Spleen (tissue), 11 donors: ENCODE measurements around the gene R3HDML. TPM values are rescaled to one million over a fixed set of nuclear protein-coding genes. Genes with fewer than 3 reads are reported as not detected.
"Not testable (repeated sequence)": the region's sequence is repeated elsewhere in the genome, so short reads cannot be mapped to it uniquely, and the experiment has no call there.

Source experiments
- DNase-seq: peaks from one replicate; pipeline ENCODE4 v3.0.0-alpha.2; 2020
- H3K27ac ChIP-seq, 8 donors: fragments of 200-600 bp; sonication (generic) in 7 of 8; 1 replicate in 4 of 8; 2 replicates in 4 of 8; pipeline versions ENCODE4 v1.5.0 to v1.8.0; 2016 to 2021; ENCODE audit warnings: inconsistent platforms in 4 of 8, mild to moderate bottlenecking in 4 of 8, moderate library complexity in 1 of 8
- H3K27me3 ChIP-seq, 7 donors: fragments of 200-600 bp; sonication (generic) in 6 of 7; replicated peaks in 1 of 7; 1 replicate in 4 of 7; 2 replicates in 3 of 7; pipeline versions ENCODE4 v1.5.0 to v1.8.0; 2016 to 2021; ENCODE audit warnings: inconsistent platforms in 3 of 7, mild to moderate bottlenecking in 1 of 7
- H3K36me3 ChIP-seq, 6 donors: fragments of 200-600 bp; sonication (generic) in 5 of 6; 1 replicate in 4 of 6; 2 replicates in 2 of 6; pipeline versions ENCODE4 v1.5.0 to v1.8.0; 2016 to 2021; ENCODE audit warnings: inconsistent platforms in 2 of 6
- H3K4me1 ChIP-seq, 6 donors: fragments of 200-600 bp; sonication (generic) in 5 of 6; 1 replicate in 3 of 6; 2 replicates in 3 of 6; pipeline versions ENCODE4 v1.5.0 to v1.8.0; 2016 to 2021; ENCODE audit warnings: inconsistent platforms in 3 of 6
- H3K4me3 ChIP-seq, 8 donors: fragments of 200-600 bp; sonication (generic) in 7 of 8; 1 replicate in 4 of 8; 2 replicates in 4 of 8; pipeline versions ENCODE4 v1.5.0 to v1.8.0; 2016 to 2021; ENCODE audit warnings: inconsistent platforms in 4 of 8, mild to moderate bottlenecking in 4 of 8, moderate library complexity in 2 of 8
- H3K9me3 ChIP-seq, 8 donors: fragments of 200-600 bp; sonication (generic) in 7 of 8; 1 replicate in 4 of 8; 2 replicates in 4 of 8; pipeline versions ENCODE4 v1.5.0 to v1.8.0; 2016 to 2021; ENCODE audit warnings: inconsistent platforms in 4 of 8
- CTCF ChIP-seq, 11 experiments: fragments of 200-600 bp in 7 of 11; fragments of 450-650 bp in 4 of 11; sonication (generic) in 4 of 11; IDR thresholded peaks in 8 of 11; conservative IDR thresholded peaks in 3 of 11; 1 replicate in 7 of 11; 2 replicates in 4 of 11; pipeline versions ENCODE4 v1.4.0 to v1.8.0; 2016 to 2021; ENCODE audit warnings: antibody characterized with exemption in 11 of 11, inconsistent platforms in 4 of 11, mild to moderate bottlenecking in 1 of 11
- POLR2A ChIP-seq, 3 donors: fragments of 450-650 bp; IDR thresholded peaks; one replicate each; pipeline ENCODE4 v1.5.1; 2017; ENCODE audit warnings: antibody characterized with exemption in 3 of 3, mild to moderate bottlenecking in 1 of 3
- POLR2AphosphoS5 ChIP-seq, 3 donors: sonication (generic); formaldehyde crosslinking; IDR thresholded peaks; one replicate each; pipeline ENCODE4 v1.5.1; 2017; ENCODE audit warnings: antibody characterized with exemption in 3 of 3
- WGBS, 5 donors: extraction: QIAGEN DNeasy Blood & Tissue Kit in 3 of 5; methylation state at CpG; one replicate each; pipeline versions ENCODE4 v1.1.5 to v1.1.7; 2013 to 2018; 5-methylcytosine and 5-hydroxymethylcytosine counted together
- intact Hi-C: fragments of 100-400 bp; cut with DNase I; formaldehyde crosslinking; loops from one replicate; pipeline ENCODE4 v1.15.0; 2023; ENCODE audit warnings: low total_unique reads
- polyA plus RNA-seq, 3 donors: library from polyadenylated mRNA; stranded (reverse); fragments of 200-250 nt; gene quantifications; one replicate each; pipeline ENCODE4 v1.2.1, GENCODE V29; 2013
- total RNA-seq, 7 donors: library from RNA; depleted of rRNA in 3 of 7; stranded (reverse); fragments of >200 nt in 3 of 7; fragmentation: NEBNext Ultra II Directional in 4 of 7; extraction: Animal tissue kit (Norgen Biotek cat#: 25700) in 4 of 7; gene quantifications; one replicate each; pipeline versions ENCODE4 v1.1.0 to v1.2.1, GENCODE V29; 2016 to 2021
- donor health status: healthy with polysubstance abuse.
- donor health status: DM: no; HTN: no; CAD: no; lungs with moderate emphysema.
- donor health status: DM: no; HTN: no; CAD: no.
- donor health status: Bipolar disorder and iron deficiency.
- donor health status: healthy.
- donor health status: DM: no; HTN: no; CAD: no.
- donor health status: DM: yes; HTN: yes; CAD: no.

R3HDML gene
- total and polyA plus RNA-seq, 10 donors: not detected

DNA sequence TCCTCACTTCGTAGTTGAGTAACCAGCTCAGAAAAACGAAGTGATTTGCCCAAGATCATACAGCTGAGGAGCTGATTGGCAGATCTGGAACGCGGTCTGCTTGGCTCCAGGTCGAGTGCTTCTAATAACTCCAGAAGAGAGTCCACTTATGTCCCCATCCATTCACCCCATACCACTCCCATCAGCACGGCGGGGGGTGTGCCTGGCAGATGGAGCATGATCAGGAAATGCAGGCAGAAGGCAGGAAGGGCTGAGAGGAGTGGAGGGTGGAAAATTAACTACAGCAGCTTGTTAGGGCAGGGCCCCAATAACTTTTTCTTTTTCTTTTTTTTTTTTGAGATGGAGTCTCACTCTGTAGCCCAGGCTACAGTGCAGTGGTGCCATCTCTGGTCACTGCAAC lies 40.8 kb upstream of the R3HDML start:
- TF ChIP-seq CTCF (IDR thresholded peaks at IDR 0.05 in 8 of 11, conservative IDR thresholded peaks at IDR 0.05 in 3 of 11) (no peak), POLR2AphosphoS5 (IDR thresholded peaks at IDR 0.05) (no peak), POLR2A (IDR thresholded peaks at IDR 0.05) (no peak)
- Histone ChIP-seq H3K9me3 (no peaks in the 10 kb centered on the region), H3K36me3 (peaks cover 0 to 3% (median 0%) of the 10 kb centered on the region in 6 donors), H3K27ac (no peak overlapping the region), H3K4me3 (no peak overlapping the region), H3K27me3 (no peaks in the 10 kb centered on the region), H3K4me1 (no peaks in the 10 kb centered on the region)
- no peak for DNase-seq
- intact Hi-C loops: no loop called here
- WGBS, 5 donors: 62 to 78% (median 68%) methylated on average over 7 of the region's 7 CpGs

- no peak for DNase-seq
- H3K27me3 ChIP-seq: no peaks in the 10 kb centered on the region
- H3K4me3 ChIP-seq: no peak overlapping the region
- H3K4me1 ChIP-seq: no peaks in the 10 kb centered on the region
- TF ChIP-seq POLR2A (IDR thresholded peaks at IDR 0.05): no peak
- no peak for TF ChIP-seq CTCF (IDR thresholded peaks at IDR 0.05 in 8 of 11, conservative IDR thresholded peaks at IDR 0.05 in 3 of 11)
- TF ChIP-seq POLR2AphosphoS5 (IDR thresholded peaks at IDR 0.05): no peak
- no peaks in the 10 kb centered on the region for H3K9me3 ChIP-seq
- peaks cover 0 to 3% (median 0%) of the 10 kb centered on the region in 6 donors for H3K36me3 ChIP-seq
- intact Hi-C loops: no loop called here
- WGBS, 5 donors: 81 to 97% (median 93%) methylated on average over 4 of the region's 4 CpGs
- no peak overlapping the region for H3K27ac ChIP-seq
Measured at GRCh38 chr20:44297721-44298120, 39.1 kb upstream of the R3HDML start.

GRCh38 chr20:44299011-44299535 lies 37.8 kb upstream of the R3HDML start:
- DNase-seq, H3K9me3 ChIP-seq, intact Hi-C loops, H3K4me1 ChIP-seq, H3K4me3 ChIP-seq, H3K27me3 ChIP-seq, H3K36me3 ChIP-seq, H3K27ac ChIP-seq: not testable (repeated sequence)
- 81 to 96% (median 95%) methylated on average over 22 to 42 of the region's 42 CpGs; no CpG with 5 or more reads in 1 of the 5 donors for WGBS, 5 donors

- DNase-seq: no peak
- TF ChIP-seq CTCF (IDR thresholded peaks at IDR 0.05 in 8 of 11, conservative IDR thresholded peaks at IDR 0.05 in 3 of 11) (no peak), POLR2AphosphoS5 (IDR thresholded peaks at IDR 0.05) (no peak), POLR2A (IDR thresholded peaks at IDR 0.05) (no peak)
- H3K36me3 ChIP-seq: peaks cover 0 to 22% (median 3%) of the 10 kb centered on the region in 6 donors
- no peaks in the 10 kb centered on the region for H3K4me1 ChIP-seq
- H3K9me3 ChIP-seq: no peaks in the 10 kb centered on the region
- intact Hi-C loops: no loop called here
- no peaks in the 10 kb centered on the region for H3K27me3 ChIP-seq
- H3K27ac ChIP-seq: no peak overlapping the region
- no peak overlapping the region for H3K4me3 ChIP-seq
Measured at GRCh38 chr20:44301285-44301684, 35.6 kb upstream of the R3HDML start.
